Upper lobe of left lung (tissue), 6 donors: Measurements from ENCODE around the gene DHX57. TPM values are rescaled to one million over a fixed set of nuclear protein-coding genes. Genes with fewer than 3 reads are reported as not detected.

Source experiments
- ATAC-seq, 2 donors: fragments of 200-7000 bp; cut with Tn5 transposase; one replicate each; pipeline ENCODE4 v1.9.1; 2022; ENCODE audit warnings: mild to moderate bottlenecking in 2 of 2, moderate library complexity in 2 of 2; ENCODE audit not compliant: low FRiP score in 2 of 2
- DNase-seq, 2 donors: peaks; one replicate each; pipeline ENCODE4 v3.0.0-alpha.2; 2019 to 2020
- H3K27ac ChIP-seq, 4 donors: fragments of 200-600 bp; sonication (generic); one replicate each; pipeline ENCODE4 v1.5.1; 2016 to 2019
- H3K27me3 ChIP-seq, 4 donors: fragments of 200-600 bp; sonication (generic); one replicate each; pipeline ENCODE4 v1.5.1; 2017 to 2019
- H3K36me3 ChIP-seq, 4 donors: fragments of 200-600 bp; sonication (generic); one replicate each; pipeline ENCODE4 v1.5.1; 2016 to 2019
- H3K4me1 ChIP-seq, 4 donors: fragments of 200-600 bp; sonication (generic); one replicate each; pipeline ENCODE4 v1.5.1; 2018 to 2019
- H3K4me3 ChIP-seq, 4 donors: fragments of 200-600 bp; sonication (generic); one replicate each; pipeline ENCODE4 v1.5.1; 2017 to 2019; ENCODE audit warnings: mild to moderate bottlenecking in 2 of 4, moderate library complexity in 1 of 4
- H3K9me3 ChIP-seq, 4 donors: fragments of 200-600 bp; sonication (generic); one replicate each; pipeline ENCODE4 v1.5.1; 2018 to 2019
- EP300 ChIP-seq, 4 donors: sonication (generic); formaldehyde crosslinking; IDR thresholded peaks; one replicate each; pipeline ENCODE4 v1.5.1; 2017; ENCODE audit warnings: antibody characterized with exemption in 4 of 4, control low read depth in 2 of 4
- POLR2A ChIP-seq, 4 donors: fragments of 450-650 bp; IDR thresholded peaks; one replicate each; pipeline ENCODE4 v1.5.1; 2016 to 2017; ENCODE audit warnings: antibody characterized with exemption in 4 of 4, mild to moderate bottlenecking in 2 of 4
- POLR2AphosphoS5 ChIP-seq, 2 donors: sonication (generic); formaldehyde crosslinking; IDR thresholded peaks; one replicate each; pipeline ENCODE4 v1.5.1; 2017; ENCODE audit warnings: antibody characterized with exemption in 2 of 2
- WGBS, 2 donors: methylation state at CpG; one replicate each; pipeline ENCODE4 v1.1.5; 2017 to 2018; 5-methylcytosine and 5-hydroxymethylcytosine counted together
- total RNA-seq, 6 donors: library from RNA; depleted of rRNA in 4 of 6; stranded (reverse); fragments of >200 nt in 4 of 6; gene quantifications; one replicate each; pipeline versions ENCODE4 v1.1.0 to v1.2.1, GENCODE V29; 2016 to 2021
- TF ChIP-seq, protein P1 (sequence below), 6 experiments: fragments of 450-650 bp in 4 of 6; fragments of 200-600 bp in 2 of 6; sonication (generic) in 2 of 6; IDR thresholded peaks; one replicate each; pipeline ENCODE4 v1.5.1; 2016 to 2019; ENCODE audit warnings: antibody characterized with exemption in 6 of 6
- donor health status: DM: no; HTN: no; CAD: no; lungs with moderate emphysema.
- donor health status: DM: no; HTN: yes; CAD: no; lungs with severe emphysema.

The DHX57 gene
- total RNA-seq, 6 donors from 2014 or later, result 8.0 to 45.1 (median 15.3) TPM

DNA sequence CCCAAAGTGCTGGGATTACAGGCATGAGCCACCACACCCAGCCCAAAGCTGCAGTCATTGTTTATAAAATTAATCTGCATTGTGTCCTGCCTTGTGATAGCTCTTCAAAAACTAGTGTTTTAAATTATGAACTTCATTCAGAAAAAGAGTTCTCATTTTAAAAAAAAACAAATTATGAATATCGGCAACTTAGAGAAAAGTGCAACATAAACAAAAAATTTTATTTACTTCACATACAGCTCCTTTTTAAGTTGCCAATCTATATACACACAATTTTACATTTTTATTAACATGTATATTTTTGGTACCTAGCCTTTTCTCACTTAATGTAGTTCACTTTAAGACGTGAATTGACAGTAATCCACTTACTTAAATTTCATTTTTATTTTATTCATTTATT, 50.8 kb downstream of the DHX57 start:
- 94 to 95% methylated on average over 2 of the region's 2 CpGs for WGBS, 2 donors
- no peak overlapping the region for H3K4me3 ChIP-seq
- no peaks in the 10 kb centered on the region for H3K9me3 ChIP-seq
- TF ChIP-seq, protein P1, sequence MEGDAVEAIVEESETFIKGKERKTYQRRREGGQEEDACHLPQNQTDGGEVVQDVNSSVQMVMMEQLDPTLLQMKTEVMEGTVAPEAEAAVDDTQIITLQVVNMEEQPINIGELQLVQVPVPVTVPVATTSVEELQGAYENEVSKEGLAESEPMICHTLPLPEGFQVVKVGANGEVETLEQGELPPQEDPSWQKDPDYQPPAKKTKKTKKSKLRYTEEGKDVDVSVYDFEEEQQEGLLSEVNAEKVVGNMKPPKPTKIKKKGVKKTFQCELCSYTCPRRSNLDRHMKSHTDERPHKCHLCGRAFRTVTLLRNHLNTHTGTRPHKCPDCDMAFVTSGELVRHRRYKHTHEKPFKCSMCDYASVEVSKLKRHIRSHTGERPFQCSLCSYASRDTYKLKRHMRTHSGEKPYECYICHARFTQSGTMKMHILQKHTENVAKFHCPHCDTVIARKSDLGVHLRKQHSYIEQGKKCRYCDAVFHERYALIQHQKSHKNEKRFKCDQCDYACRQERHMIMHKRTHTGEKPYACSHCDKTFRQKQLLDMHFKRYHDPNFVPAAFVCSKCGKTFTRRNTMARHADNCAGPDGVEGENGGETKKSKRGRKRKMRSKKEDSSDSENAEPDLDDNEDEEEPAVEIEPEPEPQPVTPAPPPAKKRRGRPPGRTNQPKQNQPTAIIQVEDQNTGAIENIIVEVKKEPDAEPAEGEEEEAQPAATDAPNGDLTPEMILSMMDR (IDR thresholded peaks at IDR 0.05), result no peak
- no peak for TF ChIP-seq POLR2AphosphoS5 (IDR thresholded peaks at IDR 0.05)
- TF ChIP-seq EP300 (IDR thresholded peaks at IDR 0.05), result no peak
- no peak for TF ChIP-seq POLR2A (IDR thresholded peaks at IDR 0.05)
- H3K27me3 ChIP-seq, result no peaks in the 10 kb centered on the region
- no peak for DNase-seq
- H3K4me1 ChIP-seq, result no peaks in the 10 kb centered on the region
- H3K27ac ChIP-seq, result no peak overlapping the region
- peaks cover 7 to 54% (median 22%) of the 10 kb centered on the region in 4 donors for H3K36me3 ChIP-seq
- no peak for ATAC-seq

DNA sequence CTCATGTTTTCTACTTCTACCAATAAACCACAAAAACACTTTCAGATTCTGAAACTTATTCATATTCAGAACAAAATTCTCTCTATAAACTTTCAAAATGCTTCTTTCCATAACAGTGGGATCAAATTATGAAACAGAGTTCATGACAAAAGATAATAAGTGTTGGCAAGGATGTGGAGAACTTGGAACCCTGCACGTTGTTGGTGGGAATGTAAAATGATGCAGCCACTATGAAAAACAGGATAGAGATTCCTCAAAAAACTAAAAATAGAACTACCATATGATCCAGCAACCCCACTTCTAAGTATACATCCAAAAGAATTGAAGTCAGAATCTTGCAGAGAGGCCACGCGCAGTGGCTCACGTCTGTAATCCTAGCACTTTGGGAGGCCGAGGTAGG, 52.3 kb downstream of the DHX57 start:
- ATAC-seq, result no peak
- Histone ChIP-seq H3K27ac (no peak overlapping the region), H3K4me3 (no peak overlapping the region), H3K9me3 (no peaks in the 10 kb centered on the region), H3K27me3 (no peaks in the 10 kb centered on the region), H3K36me3 (peaks cover 7 to 66% (median 24%) of the 10 kb centered on the region in 4 donors), H3K4me1 (no peaks in the 10 kb centered on the region)
- 91 to 92% methylated on average over 5 of the region's 5 CpGs for WGBS, 2 donors
- TF ChIP-seq, protein P1 (IDR thresholded peaks at IDR 0.05), result no peak
- TF ChIP-seq POLR2A (IDR thresholded peaks at IDR 0.05) (no peak), EP300 (IDR thresholded peaks at IDR 0.05) (no peak), POLR2AphosphoS5 (IDR thresholded peaks at IDR 0.05) (no peak)
- DNase-seq, result no peak

DNA sequence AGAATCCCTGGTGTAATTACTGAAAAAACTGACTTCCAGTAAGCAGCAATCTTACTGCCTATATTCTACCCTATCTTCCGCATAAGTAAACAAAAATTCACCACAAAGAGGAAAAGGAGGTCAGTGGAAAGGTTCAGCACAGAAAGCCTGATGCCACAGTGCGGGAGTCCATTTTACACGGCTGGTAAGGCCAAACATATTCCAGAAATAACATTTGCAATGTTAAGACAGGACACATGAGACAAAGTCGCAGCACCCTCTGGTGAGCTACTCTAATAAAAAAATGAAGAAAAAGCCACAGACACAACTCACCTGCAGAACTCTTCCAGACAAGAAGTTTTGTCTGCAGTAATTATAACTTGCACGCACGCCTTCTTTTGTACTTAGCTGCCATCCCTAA, 57.2 kb downstream of the DHX57 start:
- no peaks in the 10 kb centered on the region for H3K9me3 ChIP-seq
- 79 to 81% methylated on average over 6 of the region's 6 CpGs for WGBS, 2 donors
- no peak overlapping the region for H3K27ac ChIP-seq
- ATAC-seq (no peak), DNase-seq (no peak)
- H3K36me3 ChIP-seq, result peaks cover 4 to 73% (median 24%) of the 10 kb centered on the region in 4 donors
- H3K4me1 ChIP-seq, result no peaks in the 10 kb centered on the region
- H3K27me3 ChIP-seq, result no peaks in the 10 kb centered on the region
- H3K4me3 ChIP-seq, result no peak overlapping the region
- TF ChIP-seq, protein P1 (IDR thresholded peaks at IDR 0.05), result no peak
- TF ChIP-seq POLR2A (IDR thresholded peaks at IDR 0.05) (no peak), POLR2AphosphoS5 (IDR thresholded peaks at IDR 0.05) (no peak), EP300 (IDR thresholded peaks at IDR 0.05) (no peak)

DNA sequence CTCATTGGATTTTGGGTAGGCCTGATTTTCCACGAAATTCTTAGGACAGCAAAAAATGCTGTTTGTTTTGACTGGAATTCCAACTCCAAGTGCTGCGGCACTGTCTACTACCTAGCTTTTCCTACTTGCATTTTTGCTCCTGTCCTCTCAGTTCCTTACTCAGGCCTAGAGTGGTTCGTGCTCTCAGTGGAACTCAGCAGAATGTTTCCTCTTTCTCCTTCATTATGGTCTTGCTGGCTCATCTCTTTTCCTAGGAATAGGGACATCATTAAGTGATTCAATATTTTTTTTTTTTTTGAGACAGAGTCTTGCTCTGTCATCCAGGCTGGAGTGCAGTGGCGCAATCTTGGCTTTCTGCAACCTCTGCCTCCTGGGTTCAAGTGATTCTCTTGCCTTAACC, 59.8 kb downstream of the DHX57 start:
- no peak overlapping the region for H3K27ac ChIP-seq
- no peaks in the 10 kb centered on the region for H3K9me3 ChIP-seq
- H3K36me3 ChIP-seq, result peaks cover 0 to 72% (median 22%) of the 10 kb centered on the region in 4 donors
- H3K27me3 ChIP-seq, result no peaks in the 10 kb centered on the region
- DNase-seq (no peak), ATAC-seq (peak in 1 of 2 donors; percentile 38)
- WGBS, 2 donors, result 91 to 96% methylated on average over 4 of the region's 4 CpGs
- no peak for TF ChIP-seq POLR2A (IDR thresholded peaks at IDR 0.05)
- no peak for TF ChIP-seq POLR2AphosphoS5 (IDR thresholded peaks at IDR 0.05)
- no peak for TF ChIP-seq EP300 (IDR thresholded peaks at IDR 0.05)
- TF ChIP-seq, protein P1 (IDR thresholded peaks at IDR 0.05), result no peak
- H3K4me1 ChIP-seq, result no peaks in the 10 kb centered on the region
- H3K4me3 ChIP-seq, result no peak overlapping the region

DNA sequence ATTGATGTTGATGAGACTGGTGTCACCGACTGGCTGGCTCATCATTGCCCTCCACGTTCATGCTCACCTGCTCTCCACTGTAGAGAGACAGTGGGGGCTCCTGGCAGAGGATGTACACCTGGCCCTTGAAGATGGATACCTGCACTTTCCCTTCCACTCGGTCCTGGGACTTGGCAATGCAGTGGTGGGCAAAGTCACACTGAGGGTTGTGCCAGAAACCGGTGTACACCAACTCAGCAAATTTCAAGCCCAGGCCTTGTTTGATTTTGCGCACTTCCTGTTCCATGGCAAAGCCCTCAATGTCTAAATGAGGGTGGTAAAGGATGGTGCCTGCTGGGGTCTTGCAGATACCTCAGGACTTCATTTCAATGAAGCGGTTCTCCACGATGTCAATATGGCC, 65.2 kb downstream of the DHX57 start:
- Histone ChIP-seq H3K27ac (no peak overlapping the region), H3K36me3 (peaks cover 3 to 49% (median 22%) of the 10 kb centered on the region in 4 donors), H3K27me3 (no peaks in the 10 kb centered on the region), H3K9me3 (no peaks in the 10 kb centered on the region), H3K4me1 (no peaks in the 10 kb centered on the region), H3K4me3 (no peak overlapping the region)
- TF ChIP-seq POLR2A (IDR thresholded peaks at IDR 0.05) (no peak), POLR2AphosphoS5 (IDR thresholded peaks at IDR 0.05) (no peak), EP300 (IDR thresholded peaks at IDR 0.05) (no peak)
- TF ChIP-seq, protein P1 (IDR thresholded peaks at IDR 0.05), result no peak
- DNase-seq (no peak), ATAC-seq (no peak)
- WGBS, 2 donors, result 95 to 96% methylated on average over 7 of the region's 7 CpGs
